Bronchial epithelial cell (primary cell): ENCODE results near the gene ATF7IP. TPM values are rescaled to one million over a fixed set of nuclear protein-coding genes. Genes with fewer than 3 reads are reported as not detected.

Experiments
- DNase-seq: peaks from one replicate; pipeline ENCODE4 v3.0.0-alpha.2; 2010; ENCODE audit warnings: low read depth
- FAIRE-seq: peaks from 2 replicates; lab custom pipeline; 2011; peaks lifted over from hg19 to GRCh38; lab: Jason Lieb, UNC
- H3K27me3 ChIP-seq: 2 replicates; pipeline ENCODE4 v1.5.1; 2011; ENCODE audit warnings: low read length; ENCODE audit not compliant: control insufficient read depth, insufficient read depth
- H3K36me3 ChIP-seq: 2 replicates; pipeline ENCODE4 v1.5.1; 2011; ENCODE audit warnings: low read length; ENCODE audit not compliant: control insufficient read depth, insufficient read depth
- H3K4me3 ChIP-seq: 2 replicates; pipeline ENCODE4 v1.5.1; 2011; ENCODE audit warnings: mild to moderate bottlenecking, low read depth, low read length, control low read depth
- CTCF ChIP-seq: IDR thresholded peaks from 2 replicates; pipeline ENCODE4 v1.5.1; 2011; ENCODE audit warnings: mild to moderate bottlenecking, moderate library complexity, low read length, control low read depth, inconsistent platforms; ENCODE audit not compliant: insufficient read depth, severe bottlenecking
- total RNA-seq: library from RNA; depleted of rRNA; stranded (reverse); fragments of >200 nt; gene quantifications from 2 replicates; pipeline ENCODE4 v1.2.1, GENCODE V29; 2014

The ATF7IP gene
- total RNA-seq, 1 donor from 2014 or later: 22.4 TPM

DNA sequence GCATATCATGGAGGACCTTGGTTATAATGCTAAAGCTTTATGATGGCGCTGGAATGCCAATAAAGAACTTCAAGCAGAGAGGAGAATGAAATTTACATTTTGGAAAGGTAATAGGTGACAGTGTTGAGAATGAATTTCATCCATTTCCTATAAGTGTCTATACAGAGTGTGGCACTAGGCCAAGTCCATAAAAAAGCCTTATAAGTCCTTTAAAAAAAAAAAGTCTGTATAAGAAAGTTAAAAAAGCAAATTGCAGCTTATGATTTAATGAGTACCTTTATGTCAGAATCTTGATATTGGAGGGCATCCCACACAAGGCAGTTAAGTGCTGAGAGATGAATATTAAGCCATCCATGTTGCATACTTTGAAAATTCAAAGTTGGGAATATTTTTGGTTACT lies 62.4 kb downstream of the ATF7IP start:
- FAIRE-seq (no peak), DNase-seq (no peak)
- no peak for TF ChIP-seq CTCF
- Histone ChIP-seq H3K36me3 (peaks cover 6% of the 10 kb centered on the region), H3K4me3 (no peak overlapping the region), H3K27me3 (no peaks in the 10 kb centered on the region)

GRCh38 chr12:14430394-14430986 lies 65.0 kb downstream of the ATF7IP start:
- H3K27me3 ChIP-seq: no peaks in the 10 kb centered on the region
- FAIRE-seq (no peak), DNase-seq (no peak)
- H3K4me3 ChIP-seq: no peak overlapping the region
- peaks cover 2% of the 10 kb centered on the region for H3K36me3 ChIP-seq
- no peak for TF ChIP-seq CTCF

DNA sequence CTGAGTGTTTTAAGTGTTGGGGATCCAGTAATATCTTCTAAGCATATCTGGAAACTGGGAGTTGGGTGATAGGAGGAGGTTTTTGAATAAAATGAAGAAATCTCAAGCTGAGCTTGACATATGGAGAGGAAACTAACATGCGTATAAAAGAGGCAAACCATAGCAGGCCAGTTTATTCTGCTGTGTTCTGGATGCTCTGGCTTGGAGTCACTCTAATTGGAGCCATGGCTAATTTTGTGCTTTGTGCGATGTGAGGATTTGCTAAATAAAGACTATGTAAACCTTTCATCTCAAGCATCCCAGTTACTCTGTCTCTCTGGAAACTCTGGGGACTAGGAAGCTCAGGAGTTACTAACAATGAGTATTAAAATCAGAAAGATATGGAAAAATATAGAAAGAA lies 66.5 kb downstream of the ATF7IP start:
- Histone ChIP-seq H3K36me3 (peaks cover 2% of the 10 kb centered on the region), H3K27me3 (no peaks in the 10 kb centered on the region), H3K4me3 (no peak overlapping the region)
- TF ChIP-seq CTCF: no peak
- FAIRE-seq: no peak
- DNase-seq: no peak

- TF ChIP-seq CTCF: no peak
Observed at GRCh38 chr12:14435627-14436026, 70.1 kb downstream of the ATF7IP start.

DNA sequence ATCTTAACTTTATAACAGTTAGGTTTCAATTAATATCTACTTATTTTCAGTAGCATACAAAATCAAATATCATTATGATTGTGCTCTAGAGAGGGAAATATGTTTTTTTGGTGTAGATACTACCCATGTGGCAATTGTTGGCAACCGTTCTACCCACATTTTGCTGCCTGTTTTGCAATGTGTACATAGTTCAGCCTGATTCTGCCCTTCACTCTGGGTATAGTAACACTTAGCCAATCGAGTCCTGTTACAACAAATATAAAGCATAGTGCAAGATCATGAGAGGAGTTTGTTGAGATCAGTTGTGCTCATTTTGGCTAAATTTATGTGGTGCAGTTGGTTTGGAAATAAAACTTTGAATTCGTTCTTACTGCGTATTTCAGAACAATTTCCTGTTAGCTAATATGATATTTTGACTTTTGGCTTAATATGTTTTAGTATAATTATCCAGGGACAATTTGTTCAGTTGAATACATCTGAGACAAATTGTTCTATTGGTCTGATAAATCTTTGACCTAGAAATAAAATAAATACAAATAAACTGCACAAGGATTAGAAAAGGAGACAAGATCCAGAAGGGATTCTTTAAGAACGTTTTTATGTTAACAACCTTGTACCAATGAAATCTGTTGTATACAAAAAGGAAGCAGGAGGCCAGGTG lies 76.9 kb downstream of the ATF7IP start:
- DNase-seq (no peak), FAIRE-seq (no peak)
- Histone ChIP-seq H3K4me3 (no peak overlapping the region), H3K36me3 (no peaks in the 10 kb centered on the region), H3K27me3 (no peaks in the 10 kb centered on the region)
- no peak for TF ChIP-seq CTCF

More at GRCh38 chr12:14435627-14436026, 70.1 kb downstream of the ATF7IP start:
- H3K36me3 ChIP-seq: no peaks in the 10 kb centered on the region
- no peaks in the 10 kb centered on the region for H3K27me3 ChIP-seq
- FAIRE-seq: no peak
- H3K4me3 ChIP-seq: no peak overlapping the region
- no peak for DNase-seq
